ENCODE measurements around the gene RTN4R. TPM values are rescaled to one million over a fixed set of nuclear protein-coding genes. Genes with fewer than 3 reads are reported as not detected.

The RTN4R gene
- total RNA-seq, 2 experiments from 2014 or later, result 2.3 to 3.1 TPM

- Mint-ChIP-seq H3K4me3 (no peak overlapping the region), H3K9me3 (peaks cover 14% of the 10 kb centered on the region), H3K36me3 (ENCODE audit: low read depth) (peaks cover 3% of the 10 kb centered on the region), H3K27ac (no peak overlapping the region), H3K27me3 (no peaks in the 10 kb centered on the region), H3K4me1 (no peaks in the 10 kb centered on the region)
- POLR2A ChIA-PET, result no interaction called here
- no peak for DNase-seq
- CTCF ChIA-PET, result no interaction called here
These were observed 45.2 kb downstream of the RTN4R start for GRCh38 chr22:20222764-20223420.

DNA sequence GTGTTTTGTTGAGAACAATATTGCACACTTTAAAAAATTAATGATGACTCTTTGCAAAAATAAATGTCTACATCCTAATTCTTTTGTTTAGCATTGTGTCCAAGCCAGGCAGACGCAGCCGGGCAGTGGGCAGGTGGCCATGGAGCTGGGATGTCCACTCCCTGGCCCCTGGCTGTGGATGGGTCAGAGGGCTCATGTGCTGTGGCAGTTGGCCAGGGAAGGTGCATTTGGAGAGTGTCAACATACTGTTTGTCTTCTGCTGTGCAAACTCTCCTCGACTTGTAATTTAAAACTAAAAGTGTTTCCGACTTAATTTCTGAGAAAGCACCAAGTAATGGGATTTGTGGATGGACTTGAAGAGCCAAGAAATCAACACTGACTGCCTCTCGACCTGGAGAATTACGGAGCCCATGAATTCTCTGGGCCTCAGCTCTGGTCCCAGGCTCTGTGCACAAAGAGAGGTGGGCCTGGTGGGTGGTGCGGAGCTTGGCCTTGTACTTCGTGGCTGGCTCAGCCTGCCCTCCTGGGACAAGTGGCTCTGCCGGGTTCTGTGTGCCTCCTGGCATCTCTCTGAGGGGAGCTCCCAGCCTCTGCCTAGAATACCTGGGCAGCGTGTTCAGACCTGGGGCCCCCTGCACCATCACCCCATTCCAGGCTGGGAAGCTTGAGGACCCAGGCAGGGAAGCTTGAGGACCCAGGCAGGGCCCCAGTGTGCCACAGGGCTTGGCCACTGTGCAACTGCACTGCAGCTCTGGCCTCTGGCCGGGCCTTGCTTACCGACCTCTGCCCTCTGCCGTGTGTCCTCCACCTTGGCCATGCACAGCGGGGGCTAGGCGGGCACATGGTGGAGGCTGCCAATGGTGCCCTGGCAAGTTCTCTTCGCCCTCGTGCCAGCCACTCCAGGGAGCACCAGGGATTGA is 46.4 kb downstream of the RTN4R start:
- Mint-ChIP-seq H3K36me3 (ENCODE audit: low read depth) (peaks cover 3% of the 10 kb centered on the region), H3K9me3 (peaks cover 14% of the 10 kb centered on the region), H3K4me1 (no peaks in the 10 kb centered on the region), H3K27ac (no peak overlapping the region), H3K27me3 (no peaks in the 10 kb centered on the region), H3K4me3 (no peak overlapping the region)
- ChIA-PET POLR2A (no interaction called here), CTCF (no interaction called here)
- DNase-seq, result no peak

- Mint-ChIP-seq H3K36me3 (ENCODE audit: low read depth) (peaks cover 3% of the 10 kb centered on the region), H3K9me3 (peaks cover 14% of the 10 kb centered on the region), H3K4me3 (no peak overlapping the region), H3K4me1 (no peaks in the 10 kb centered on the region), H3K27me3 (no peaks in the 10 kb centered on the region), H3K27ac (no peak overlapping the region)
- CTCF ChIA-PET, result no interaction called here
- POLR2A ChIA-PET, result interaction anchor here (1.3 kb wide), 1 partner anchor 14 kb away, joined by 3 read pairs; no protein-coding TSS in a partner anchor
- no peak for DNase-seq
These were observed 47.5 kb downstream of the RTN4R start for GRCh38 chr22:20220629-20221026.

GRCh38 chr22:20219667-20220628 is 48.2 kb downstream of the RTN4R start:
- Mint-ChIP-seq H3K4me3 (no peak overlapping the region), H3K27ac (no peak overlapping the region), H3K36me3 (ENCODE audit: low read depth) (peaks cover 3% of the 10 kb centered on the region), H3K9me3 (peaks cover 7% of the 10 kb centered on the region), H3K27me3 (no peaks in the 10 kb centered on the region), H3K4me1 (no peaks in the 10 kb centered on the region)
- DNase-seq, result no peak
- POLR2A ChIA-PET, result interaction anchor here (1.3 kb wide), 1 partner anchor 13 kb away, joined by 3 read pairs; no protein-coding TSS in a partner anchor
- CTCF ChIA-PET, result no interaction called here

- Mint-ChIP-seq H3K27me3 (no peaks in the 10 kb centered on the region), H3K27ac (no peak overlapping the region), H3K4me3 (no peak overlapping the region), H3K9me3 (no peaks in the 10 kb centered on the region), H3K36me3 (ENCODE audit: low read depth) (no peaks in the 10 kb centered on the region), H3K4me1 (no peaks in the 10 kb centered on the region)
- DNase-seq, result no peak
- ChIA-PET CTCF (no interaction called here), POLR2A (no interaction called here)
These were observed 49.1 kb downstream of the RTN4R start for GRCh38 chr22:20218987-20219386.

DNA sequence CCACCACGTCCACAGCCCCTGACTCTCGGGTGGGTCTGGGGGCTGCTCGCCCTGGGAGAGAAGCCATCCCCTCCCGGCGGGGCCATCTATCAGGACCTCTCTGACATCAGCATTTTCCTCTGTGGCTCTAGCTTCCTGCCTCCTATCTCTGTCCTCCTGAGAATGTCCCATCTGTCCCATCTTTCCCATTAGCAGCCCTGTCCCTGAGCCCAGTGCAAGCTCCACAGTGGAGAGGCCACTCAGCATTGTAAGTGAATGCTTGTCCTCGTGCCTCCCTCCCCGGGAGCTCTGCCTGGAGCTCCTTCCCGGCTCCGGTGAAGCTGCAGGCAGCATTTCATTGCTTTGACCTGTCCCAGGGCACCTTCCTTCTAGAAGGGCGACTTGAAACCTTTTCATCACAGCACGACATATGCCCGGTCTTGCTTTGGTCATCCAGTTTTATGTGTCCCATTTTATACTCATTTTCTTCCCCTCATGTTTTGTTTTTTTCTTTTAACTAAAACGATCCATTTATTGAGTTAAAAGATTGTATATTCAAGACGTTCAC is 49.7 kb downstream of the RTN4R start:
- no peak overlapping the region for H3K27ac Mint-ChIP-seq
- no peaks in the 10 kb centered on the region for H3K4me1 Mint-ChIP-seq
- no peak for DNase-seq
- H3K27me3 Mint-ChIP-seq, result no peaks in the 10 kb centered on the region
- CTCF ChIA-PET, result no interaction called here
- no peaks in the 10 kb centered on the region for H3K9me3 Mint-ChIP-seq
- POLR2A ChIA-PET, result no interaction called here
- H3K4me3 Mint-ChIP-seq, result no peak overlapping the region
- H3K36me3 Mint-ChIP-seq (ENCODE audit: low read depth), result no peaks in the 10 kb centered on the region

GRCh38 chr22:20217563-20217962 is 50.6 kb downstream of the RTN4R start:
- no peak for DNase-seq
- Mint-ChIP-seq H3K4me3 (no peak overlapping the region), H3K36me3 (ENCODE audit: low read depth) (no peaks in the 10 kb centered on the region), H3K27me3 (no peaks in the 10 kb centered on the region), H3K4me1 (no peaks in the 10 kb centered on the region), H3K27ac (no peak overlapping the region), H3K9me3 (no peaks in the 10 kb centered on the region)
- ChIA-PET CTCF (no interaction called here), POLR2A (no interaction called here)

DNA sequence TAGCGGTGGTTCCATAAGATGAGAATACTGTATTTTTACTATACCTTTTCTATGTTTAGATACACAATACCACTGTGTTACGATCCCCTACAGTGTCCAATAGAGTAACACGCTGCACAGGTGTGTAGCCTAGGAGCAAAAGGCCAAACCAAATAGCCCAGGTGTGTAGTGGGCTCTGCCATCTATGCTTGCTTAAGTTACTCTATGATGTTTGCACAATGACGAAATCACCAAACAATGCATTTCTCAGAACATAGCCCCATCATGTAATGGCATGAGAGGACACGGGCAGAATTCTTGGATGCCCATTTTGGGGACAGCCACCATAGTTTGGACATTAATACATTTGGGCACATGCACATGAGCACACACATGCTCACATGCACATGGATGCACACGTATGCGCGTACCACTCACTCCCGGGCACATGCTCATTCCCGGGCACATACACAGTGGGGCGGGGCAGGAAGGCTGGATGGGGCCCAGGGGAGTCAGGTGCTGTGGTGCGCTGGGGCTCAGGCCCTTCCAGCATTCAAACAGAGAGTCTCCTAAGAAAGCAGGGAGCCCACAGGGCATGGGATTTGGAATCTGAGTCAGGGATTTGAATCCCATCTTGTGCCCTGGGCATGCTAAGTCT is 51.1 kb downstream of the RTN4R start:
- POLR2A ChIA-PET, result no interaction called here
- CTCF ChIA-PET, result no interaction called here
- H3K9me3 Mint-ChIP-seq, result no peaks in the 10 kb centered on the region
- H3K36me3 Mint-ChIP-seq (ENCODE audit: low read depth), result no peaks in the 10 kb centered on the region
- H3K4me3 Mint-ChIP-seq, result no peak overlapping the region
- no peak for DNase-seq
- H3K27ac Mint-ChIP-seq, result no peak overlapping the region
- no peaks in the 10 kb centered on the region for H3K27me3 Mint-ChIP-seq
- no peaks in the 10 kb centered on the region for H3K4me1 Mint-ChIP-seq

DNA sequence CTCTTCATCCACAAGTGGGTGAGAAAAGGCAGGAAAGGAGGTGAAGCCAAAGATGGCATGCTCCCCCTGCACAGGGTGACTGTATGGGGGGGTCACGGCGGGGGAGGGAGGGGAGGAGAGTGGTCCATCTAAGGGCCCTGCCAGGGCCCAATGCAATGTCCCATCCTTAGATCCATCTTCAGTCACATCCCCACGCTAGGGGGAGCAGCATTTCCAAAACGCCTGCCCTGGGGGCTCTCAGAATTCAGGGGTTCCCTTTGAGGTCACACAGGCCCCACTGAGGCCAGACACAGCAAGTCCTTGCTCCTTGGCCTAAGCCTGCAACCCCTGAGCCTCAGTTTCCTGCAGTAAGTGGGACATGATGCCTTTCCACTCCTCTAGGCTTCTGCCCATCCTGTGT is 52.4 kb downstream of the RTN4R start:
- no peaks in the 10 kb centered on the region for H3K27me3 Mint-ChIP-seq
- no peaks in the 10 kb centered on the region for H3K4me1 Mint-ChIP-seq
- ChIA-PET POLR2A (interaction anchor here (1.2 kb wide), 1 partner anchor 10 kb away, joined by 3 read pairs; no protein-coding TSS in a partner anchor), CTCF (no interaction called here)
- no peak for DNase-seq
- no peak overlapping the region for H3K4me3 Mint-ChIP-seq
- no peaks in the 10 kb centered on the region for H3K36me3 Mint-ChIP-seq (ENCODE audit: low read depth)
- H3K27ac Mint-ChIP-seq, result no peak overlapping the region
- H3K9me3 Mint-ChIP-seq, result no peaks in the 10 kb centered on the region

- no peaks in the 10 kb centered on the region for H3K9me3 Mint-ChIP-seq
- no peaks in the 10 kb centered on the region for H3K36me3 Mint-ChIP-seq (ENCODE audit: low read depth)
- H3K27me3 Mint-ChIP-seq, result no peaks in the 10 kb centered on the region
- no peaks in the 10 kb centered on the region for H3K4me1 Mint-ChIP-seq
- H3K27ac Mint-ChIP-seq, result no peak overlapping the region
- DNase-seq, result no peak
- POLR2A ChIA-PET, result interaction anchor here (1.2 kb wide), 1 partner anchor 9 kb away, joined by 3 read pairs; no protein-coding TSS in a partner anchor
- CTCF ChIA-PET, result interaction anchor here (0.5 kb wide), 1 partner anchor 294 kb away, joined by 3 read pairs; no protein-coding TSS in a partner anchor
- H3K4me3 Mint-ChIP-seq, result no peak overlapping the region
These were observed 53.3 kb downstream of the RTN4R start for GRCh38 chr22:20214853-20215252.

DNA sequence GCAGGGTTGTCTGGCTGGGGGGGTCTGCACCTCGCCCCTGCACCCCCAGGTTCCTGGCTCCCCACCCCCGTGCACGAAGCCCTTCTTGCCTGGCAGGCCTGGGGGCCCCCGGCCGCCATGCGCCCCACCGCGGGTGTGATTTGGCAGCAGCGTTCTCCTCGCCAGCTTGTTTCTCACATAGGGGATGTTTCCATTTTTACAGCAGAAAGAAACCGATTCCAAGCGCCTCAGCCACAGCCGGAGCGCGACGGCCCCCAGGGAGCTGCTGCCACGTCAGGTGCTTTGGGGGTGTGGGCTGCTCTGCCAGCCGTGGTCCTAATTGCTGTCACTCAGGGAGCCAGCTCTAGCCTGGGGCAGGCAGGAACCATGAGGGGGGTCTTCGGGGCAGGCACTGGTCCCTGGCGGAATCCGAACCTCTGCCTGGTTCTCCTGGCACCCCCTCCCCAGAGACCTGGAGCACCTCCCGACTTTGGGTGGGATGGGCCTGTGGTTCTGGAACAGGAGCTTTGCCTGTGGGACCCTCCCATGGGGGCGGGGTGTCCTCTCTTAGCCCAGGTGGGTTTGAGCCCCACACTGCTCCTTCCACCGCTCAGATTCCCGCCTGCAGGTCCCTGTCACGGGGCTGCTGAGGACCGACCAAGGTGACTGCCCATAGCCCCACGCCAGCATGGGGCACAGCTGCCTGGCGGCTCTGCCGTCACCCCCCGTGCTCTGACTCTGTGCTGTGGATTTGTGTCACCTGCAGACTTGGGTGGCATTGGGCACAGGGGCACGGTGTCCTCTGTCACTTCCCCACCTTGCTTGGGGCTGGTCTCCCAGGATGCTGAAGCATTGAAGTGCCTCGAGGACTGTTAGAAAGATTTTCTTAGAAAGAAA is 54.0 kb downstream of the RTN4R start:
- ChIA-PET CTCF (interaction anchor here (0.5 to 0.9 kb wide), 2 partner anchors 10 to 293 kb away, joined by 3 read pairs; no protein-coding TSS in a partner anchor), POLR2A (interaction anchor here (1.2 kb wide), 1 partner anchor 8 kb away, joined by 3 read pairs; no protein-coding TSS in a partner anchor)
- DNase-seq, result no peak
- Mint-ChIP-seq H3K27me3 (no peaks in the 10 kb centered on the region), H3K4me3 (no peak overlapping the region), H3K4me1 (no peaks in the 10 kb centered on the region), H3K36me3 (ENCODE audit: low read depth) (no peaks in the 10 kb centered on the region), H3K27ac (no peak overlapping the region), H3K9me3 (no peaks in the 10 kb centered on the region)

Measured in activated CD4-positive, alpha-beta memory T cell treated with anti-CD3 and anti-CD28 coated beads, Interleukin-2, amount 10 ng/mL, durations not matched to agents 7 days and 5 days (primary cell).